PFSK-1 (cell line): Measurements from ENCODE around the gene QKI.

Source experiments
- FOXP2 ChIP-seq: optimal IDR thresholded peaks from 2 replicates; pipeline ENCODE3; 2011; ENCODE audit warnings: borderline replicate concordance, control low read depth, inconsistent platforms; ENCODE audit not compliant: insufficient read depth; ENCODE audit errors: extremely low read length, extremely low read depth
- POLR2AphosphoS5 ChIP-seq: IDR thresholded peaks from 2 replicates; pipeline ENCODE4 v1.6.1; 2012; ENCODE audit warnings: low read depth, mild to moderate bottlenecking, control low read depth, low read length, moderate library complexity
- SIN3A ChIP-seq: IDR thresholded peaks from 2 replicates; pipeline ENCODE4 v1.6.1; 2012; ENCODE audit warnings: mild to moderate bottlenecking, low read length, moderate library complexity, borderline replicate concordance; ENCODE audit not compliant: insufficient read depth
- TAF1 ChIP-seq: IDR thresholded peaks from 2 replicates; pipeline ENCODE4 v1.6.1; 2012; ENCODE audit warnings: low read length, control low read depth, borderline replicate concordance; ENCODE audit not compliant: insufficient read depth
- TF ChIP-seq, protein P1 (sequence below), 2 experiments: IDR thresholded peaks; 2 replicates each; pipeline versions ENCODE4 v1.6.1 to v1.8.0; 2011 to 2012; ENCODE audit warnings: low read depth in 2 of 2, low read length in 2 of 2, control low read depth in 1 of 2, inconsistent platforms in 1 of 2, mild to moderate bottlenecking in 1 of 2, moderate library complexity in 1 of 2; ENCODE audit not compliant: insufficient read depth in 1 of 2

QKI gene

DNA sequence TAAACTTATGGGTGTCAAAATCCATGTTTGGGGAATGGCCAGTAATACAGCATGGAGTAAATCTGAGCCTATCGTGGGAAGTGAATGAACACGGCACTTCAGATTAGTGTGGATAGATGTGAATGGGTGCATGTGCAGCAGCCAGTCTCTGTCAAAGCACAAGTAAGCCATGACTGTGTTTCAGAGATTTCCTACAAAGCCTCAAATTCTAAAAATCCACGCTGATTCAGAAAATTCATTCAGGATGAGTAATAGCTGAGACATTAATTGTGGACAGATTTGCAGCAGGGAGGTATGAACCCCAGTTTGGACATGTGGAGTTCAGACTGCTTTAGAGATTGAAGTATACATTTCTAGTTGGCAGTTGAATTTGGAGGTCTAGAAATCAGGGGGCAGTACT lies 115.1 kb downstream of the QKI start:
- TF ChIP-seq POLR2AphosphoS5, result no peak
- TF ChIP-seq TAF1, result no peak
- TF ChIP-seq SIN3A, result no peak
- TF ChIP-seq, protein P1, sequence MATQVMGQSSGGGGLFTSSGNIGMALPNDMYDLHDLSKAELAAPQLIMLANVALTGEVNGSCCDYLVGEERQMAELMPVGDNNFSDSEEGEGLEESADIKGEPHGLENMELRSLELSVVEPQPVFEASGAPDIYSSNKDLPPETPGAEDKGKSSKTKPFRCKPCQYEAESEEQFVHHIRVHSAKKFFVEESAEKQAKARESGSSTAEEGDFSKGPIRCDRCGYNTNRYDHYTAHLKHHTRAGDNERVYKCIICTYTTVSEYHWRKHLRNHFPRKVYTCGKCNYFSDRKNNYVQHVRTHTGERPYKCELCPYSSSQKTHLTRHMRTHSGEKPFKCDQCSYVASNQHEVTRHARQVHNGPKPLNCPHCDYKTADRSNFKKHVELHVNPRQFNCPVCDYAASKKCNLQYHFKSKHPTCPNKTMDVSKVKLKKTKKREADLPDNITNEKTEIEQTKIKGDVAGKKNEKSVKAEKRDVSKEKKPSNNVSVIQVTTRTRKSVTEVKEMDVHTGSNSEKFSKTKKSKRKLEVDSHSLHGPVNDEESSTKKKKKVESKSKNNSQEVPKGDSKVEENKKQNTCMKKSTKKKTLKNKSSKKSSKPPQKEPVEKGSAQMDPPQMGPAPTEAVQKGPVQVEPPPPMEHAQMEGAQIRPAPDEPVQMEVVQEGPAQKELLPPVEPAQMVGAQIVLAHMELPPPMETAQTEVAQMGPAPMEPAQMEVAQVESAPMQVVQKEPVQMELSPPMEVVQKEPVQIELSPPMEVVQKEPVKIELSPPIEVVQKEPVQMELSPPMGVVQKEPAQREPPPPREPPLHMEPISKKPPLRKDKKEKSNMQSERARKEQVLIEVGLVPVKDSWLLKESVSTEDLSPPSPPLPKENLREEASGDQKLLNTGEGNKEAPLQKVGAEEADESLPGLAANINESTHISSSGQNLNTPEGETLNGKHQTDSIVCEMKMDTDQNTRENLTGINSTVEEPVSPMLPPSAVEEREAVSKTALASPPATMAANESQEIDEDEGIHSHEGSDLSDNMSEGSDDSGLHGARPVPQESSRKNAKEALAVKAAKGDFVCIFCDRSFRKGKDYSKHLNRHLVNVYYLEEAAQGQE (IDR thresholded peaks at IDR 0.05; ENCODE audit: insufficient read depth in 1 of 2, low read depth in 2 of 2, low read length in 2 of 2), result no peak
- no peak for TF ChIP-seq FOXP2

DNA sequence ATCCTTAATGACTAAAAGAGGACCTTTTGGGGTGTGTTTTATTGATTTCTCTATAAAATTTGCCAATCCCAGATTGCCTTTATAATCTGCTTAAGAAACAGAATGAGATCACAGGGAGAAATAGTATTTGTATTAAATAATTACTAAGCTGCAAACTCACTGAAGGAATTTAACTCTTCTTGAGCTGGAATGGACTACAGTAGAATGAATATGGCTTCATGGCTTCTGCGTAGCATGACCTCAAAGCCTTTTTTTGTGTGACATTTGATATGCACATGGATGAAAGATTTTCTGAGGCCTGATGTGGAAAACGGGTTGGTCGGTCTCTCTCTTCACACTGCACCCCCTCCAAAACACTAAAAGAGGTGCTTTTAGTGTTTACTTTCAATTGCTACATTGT lies 115.9 kb downstream of the QKI start:
- TF ChIP-seq SIN3A (no peak), FOXP2 (no peak), POLR2AphosphoS5 (no peak), TAF1 (no peak)
- TF ChIP-seq, protein P1 (IDR thresholded peaks at IDR 0.05; ENCODE audit: insufficient read depth in 1 of 2, low read depth in 2 of 2, low read length in 2 of 2), result no peak

DNA sequence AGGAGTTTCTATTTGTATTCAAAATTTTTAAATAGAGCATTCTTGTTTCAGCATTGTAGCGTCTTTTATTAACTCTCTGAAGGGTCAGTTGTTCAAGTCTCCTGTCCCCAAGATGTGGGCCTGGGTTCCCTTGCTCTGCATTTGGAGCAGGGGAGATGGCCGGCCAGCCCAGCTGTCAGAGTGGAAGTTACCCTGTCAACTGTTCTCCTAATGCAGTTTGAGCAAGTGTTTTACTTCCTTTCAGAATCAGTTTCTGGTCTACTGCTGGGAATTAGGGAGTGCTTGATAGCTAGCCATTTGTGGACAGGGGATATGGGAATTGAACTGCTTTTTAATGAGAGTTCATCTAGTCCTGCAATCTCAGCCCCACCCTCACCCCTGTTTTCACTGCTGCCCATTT lies 116.6 kb downstream of the QKI start:
- TF ChIP-seq, protein P1 (IDR thresholded peaks at IDR 0.05; ENCODE audit: insufficient read depth in 1 of 2, low read depth in 2 of 2, low read length in 2 of 2), result no peak
- TF ChIP-seq TAF1 (no peak), POLR2AphosphoS5 (no peak), FOXP2 (no peak), SIN3A (no peak; the same call in 1 of the 2 replicates)

DNA sequence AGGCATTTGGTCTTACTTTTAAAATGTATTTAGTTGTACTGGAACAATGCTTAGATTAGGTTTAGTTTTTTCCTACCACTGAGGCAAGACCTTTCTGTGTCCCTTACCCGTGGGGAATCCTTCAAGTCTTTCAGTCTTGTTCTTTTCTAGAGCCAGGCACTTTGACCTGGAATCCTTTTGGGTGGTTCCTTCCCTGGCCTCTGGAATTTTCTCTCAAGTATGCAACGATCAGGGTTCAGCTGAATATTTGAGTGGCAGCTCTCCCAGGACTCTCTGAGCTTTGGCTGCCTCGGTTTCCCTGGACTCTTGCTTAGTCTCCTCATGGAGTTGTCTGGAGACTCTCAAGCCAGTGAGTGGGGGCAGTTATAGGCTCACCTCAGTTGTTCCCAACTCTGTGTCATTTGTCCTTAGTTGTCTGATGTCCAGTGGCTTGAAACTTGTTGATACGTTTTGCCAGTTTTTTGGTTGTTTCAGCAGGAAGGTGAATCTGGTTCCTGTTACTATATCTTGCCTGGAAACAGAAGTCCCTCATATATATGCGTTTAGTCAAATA lies 118.1 kb downstream of the QKI start:
- no peak for TF ChIP-seq POLR2AphosphoS5
- TF ChIP-seq, protein P1 (IDR thresholded peaks at IDR 0.05; ENCODE audit: insufficient read depth in 1 of 2, low read depth in 2 of 2, low read length in 2 of 2), result no peak
- no peak for TF ChIP-seq FOXP2
- no peak for TF ChIP-seq SIN3A
- TF ChIP-seq TAF1, result no peak

DNA sequence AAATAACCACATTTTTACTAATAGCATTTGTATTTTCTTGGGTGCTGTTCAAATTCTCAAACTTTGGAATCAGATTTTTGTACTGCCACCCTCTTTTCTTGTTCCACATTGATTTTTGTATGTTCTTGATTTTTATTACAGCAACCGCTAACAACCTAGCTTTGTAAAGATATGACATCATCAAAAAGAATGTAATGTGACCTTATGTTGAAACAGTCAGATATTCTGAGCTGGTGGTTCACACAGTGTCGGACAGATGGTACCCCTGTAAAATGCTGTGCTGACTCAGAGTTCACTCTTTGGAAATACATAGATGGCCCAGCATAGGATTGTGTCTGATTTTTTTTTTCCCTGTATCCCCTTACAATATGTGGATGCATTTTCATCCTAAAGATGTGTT lies 118.9 kb downstream of the QKI start:
- TF ChIP-seq, protein P1 (IDR thresholded peaks at IDR 0.05; ENCODE audit: insufficient read depth in 1 of 2, low read depth in 2 of 2, low read length in 2 of 2), result no peak
- TF ChIP-seq POLR2AphosphoS5 (no peak), SIN3A (no peak), FOXP2 (no peak), TAF1 (no peak)
